ENCODE measurements around the gene PROSER2. TPM values are rescaled to one million over a fixed set of nuclear protein-coding genes. Genes with fewer than 3 reads are reported as not detected.

Gene PROSER2
- total and polyA plus RNA-seq, 9 of the 15 experiments (the other 6 are each of a cell fraction or from before 2014, with no cell fraction given) = 0.62 to 14.8 (median 2.9) TPM

DNA sequence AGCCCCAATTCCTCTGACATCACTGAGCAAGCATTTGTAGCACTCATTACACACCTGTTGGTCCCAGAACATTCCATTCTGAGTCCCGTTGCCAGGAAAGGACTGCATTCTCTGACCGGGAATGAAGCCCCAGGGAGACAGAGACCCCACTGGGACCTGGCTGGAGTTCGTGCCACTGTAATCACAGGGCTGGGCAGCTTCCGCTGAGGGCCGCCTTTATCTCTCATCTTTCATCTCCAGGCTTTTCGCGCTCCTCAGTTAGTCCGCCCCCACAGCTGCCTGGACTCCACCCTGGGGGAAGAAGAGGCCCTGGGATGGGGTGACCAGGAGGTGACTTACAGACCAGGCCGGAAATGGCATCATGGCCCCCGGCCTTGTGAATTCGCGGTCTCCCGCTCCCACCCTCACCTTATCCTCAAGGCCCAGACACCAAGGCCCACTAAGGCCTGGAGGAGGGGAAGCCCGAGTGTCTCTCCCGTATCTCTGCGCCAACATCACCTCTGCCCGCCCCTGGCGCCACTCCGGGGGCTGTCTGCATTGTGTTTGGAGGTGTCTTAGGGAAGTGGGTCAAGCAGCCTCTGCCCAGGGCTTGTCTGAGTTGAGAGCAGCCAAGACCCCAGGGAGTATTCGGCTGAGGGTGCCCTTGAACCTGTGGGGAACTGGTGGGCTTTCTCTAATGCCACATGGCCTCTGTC, 75.4 kb downstream of the PROSER2 start (continued):
- TF ChIP-seq, protein P1, sequence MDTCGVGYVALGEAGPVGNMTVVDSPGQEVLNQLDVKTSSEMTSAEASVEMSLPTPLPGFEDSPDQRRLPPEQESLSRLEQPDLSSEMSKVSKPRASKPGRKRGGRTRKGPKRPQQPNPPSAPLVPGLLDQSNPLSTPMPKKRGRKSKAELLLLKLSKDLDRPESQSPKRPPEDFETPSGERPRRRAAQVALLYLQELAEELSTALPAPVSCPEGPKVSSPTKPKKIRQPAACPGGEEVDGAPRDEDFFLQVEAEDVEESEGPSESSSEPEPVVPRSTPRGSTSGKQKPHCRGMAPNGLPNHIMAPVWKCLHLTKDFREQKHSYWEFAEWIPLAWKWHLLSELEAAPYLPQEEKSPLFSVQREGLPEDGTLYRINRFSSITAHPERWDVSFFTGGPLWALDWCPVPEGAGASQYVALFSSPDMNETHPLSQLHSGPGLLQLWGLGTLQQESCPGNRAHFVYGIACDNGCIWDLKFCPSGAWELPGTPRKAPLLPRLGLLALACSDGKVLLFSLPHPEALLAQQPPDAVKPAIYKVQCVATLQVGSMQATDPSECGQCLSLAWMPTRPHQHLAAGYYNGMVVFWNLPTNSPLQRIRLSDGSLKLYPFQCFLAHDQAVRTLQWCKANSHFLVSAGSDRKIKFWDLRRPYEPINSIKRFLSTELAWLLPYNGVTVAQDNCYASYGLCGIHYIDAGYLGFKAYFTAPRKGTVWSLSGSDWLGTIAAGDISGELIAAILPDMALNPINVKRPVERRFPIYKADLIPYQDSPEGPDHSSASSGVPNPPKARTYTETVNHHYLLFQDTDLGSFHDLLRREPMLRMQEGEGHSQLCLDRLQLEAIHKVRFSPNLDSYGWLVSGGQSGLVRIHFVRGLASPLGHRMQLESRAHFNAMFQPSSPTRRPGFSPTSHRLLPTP (IDR thresholded peaks at IDR 0.05; ENCODE audit: borderline replicate concordance, extremely low read depth, insufficient read length) = no peak
- TF ChIP-seq, protein P2, sequence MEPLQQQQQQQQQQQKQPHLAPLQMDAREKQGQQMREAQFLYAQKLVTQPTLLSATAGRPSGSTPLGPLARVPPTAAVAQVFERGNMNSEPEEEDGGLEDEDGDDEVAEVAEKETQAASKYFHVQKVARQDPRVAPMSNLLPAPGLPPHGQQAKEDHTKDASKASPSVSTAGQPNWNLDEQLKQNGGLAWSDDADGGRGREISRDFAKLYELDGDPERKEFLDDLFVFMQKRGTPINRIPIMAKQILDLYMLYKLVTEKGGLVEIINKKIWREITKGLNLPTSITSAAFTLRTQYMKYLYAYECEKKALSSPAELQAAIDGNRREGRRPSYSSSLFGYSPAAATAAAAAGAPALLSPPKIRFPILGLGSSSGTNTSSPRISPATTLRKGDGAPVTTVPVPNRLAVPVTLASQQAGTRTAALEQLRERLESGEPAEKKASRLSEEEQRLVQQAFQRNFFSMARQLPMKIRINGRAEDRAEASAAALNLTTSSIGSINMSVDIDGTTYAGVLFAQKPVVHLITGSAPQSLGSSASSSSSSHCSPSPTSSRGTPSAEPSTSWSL (CRISPR knock-in tag; IDR thresholded peaks at IDR 0.05; ENCODE audit: borderline replicate concordance) = 0 out of 2 replicates have a peak, but pooled peaks have one; percentile 62
- TF ChIP-seq ETV5 (CRISPR knock-in tag; IDR thresholded peaks at IDR 0.05; ENCODE audit: low read depth) (peak; percentile 99), TBP (optimal IDR thresholded peaks at IDR 0.05; ENCODE audit: low read depth, low read length) (peak; percentile 69), CEBPG (CRISPR knock-in tag; IDR thresholded peaks at IDR 0.05) (peak; percentile 46; the same call in 1 of the 2 replicates), CEBPG (tag; conservative IDR thresholded peaks at IDR 0.05 in 1 of 2, IDR thresholded peaks at IDR 0.05 in 1 of 2) (no peak), ZSCAN32 (CRISPR knock-in tag; IDR thresholded peaks at IDR 0.05) (no peak), ZBTB8A (IDR thresholded peaks at IDR 0.05; ENCODE audit: partially characterized antibody) (no peak), CBX3 (IDR thresholded peaks at IDR 0.05; ENCODE audit: borderline replicate concordance in 1 of 2, low read length in 2 of 2) (no peak), ZNF551 (CRISPR knock-in tag; IDR thresholded peaks at IDR 0.05) (no peak), MED1 (CRISPR knock-in tag; IDR thresholded peaks at IDR 0.05; ENCODE audit: borderline replicate concordance) (no peak), KDM2B (CRISPR knock-in tag; IDR thresholded peaks at IDR 0.05) (no peak), ZNF124 (CRISPR knock-in tag; IDR thresholded peaks at IDR 0.05) (no peak), TFAM (CRISPR knock-in tag; conservative IDR thresholded peaks at IDR 0.05) (no peak), HDAC3 (IDR thresholded peaks at IDR 0.05; ENCODE audit: borderline replicate concordance, partially characterized antibody) (peak; percentile 89)
- TF ChIP-seq, protein P3, sequence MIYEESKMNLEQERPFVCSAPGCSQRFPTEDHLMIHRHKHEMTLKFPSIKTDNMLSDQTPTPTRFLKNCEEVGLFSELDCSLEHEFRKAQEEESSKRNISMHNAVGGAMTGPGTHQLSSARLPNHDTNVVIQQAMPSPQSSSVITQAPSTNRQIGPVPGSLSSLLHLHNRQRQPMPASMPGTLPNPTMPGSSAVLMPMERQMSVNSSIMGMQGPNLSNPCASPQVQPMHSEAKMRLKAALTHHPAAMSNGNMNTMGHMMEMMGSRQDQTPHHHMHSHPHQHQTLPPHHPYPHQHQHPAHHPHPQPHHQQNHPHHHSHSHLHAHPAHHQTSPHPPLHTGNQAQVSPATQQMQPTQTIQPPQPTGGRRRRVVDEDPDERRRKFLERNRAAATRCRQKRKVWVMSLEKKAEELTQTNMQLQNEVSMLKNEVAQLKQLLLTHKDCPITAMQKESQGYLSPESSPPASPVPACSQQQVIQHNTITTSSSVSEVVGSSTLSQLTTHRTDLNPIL (CRISPR knock-in tag; IDR thresholded peaks at IDR 0.05) = 0 out of 2 replicates have a peak, but pooled peaks have one; percentile 10
- TF ChIP-seq, protein P4, sequence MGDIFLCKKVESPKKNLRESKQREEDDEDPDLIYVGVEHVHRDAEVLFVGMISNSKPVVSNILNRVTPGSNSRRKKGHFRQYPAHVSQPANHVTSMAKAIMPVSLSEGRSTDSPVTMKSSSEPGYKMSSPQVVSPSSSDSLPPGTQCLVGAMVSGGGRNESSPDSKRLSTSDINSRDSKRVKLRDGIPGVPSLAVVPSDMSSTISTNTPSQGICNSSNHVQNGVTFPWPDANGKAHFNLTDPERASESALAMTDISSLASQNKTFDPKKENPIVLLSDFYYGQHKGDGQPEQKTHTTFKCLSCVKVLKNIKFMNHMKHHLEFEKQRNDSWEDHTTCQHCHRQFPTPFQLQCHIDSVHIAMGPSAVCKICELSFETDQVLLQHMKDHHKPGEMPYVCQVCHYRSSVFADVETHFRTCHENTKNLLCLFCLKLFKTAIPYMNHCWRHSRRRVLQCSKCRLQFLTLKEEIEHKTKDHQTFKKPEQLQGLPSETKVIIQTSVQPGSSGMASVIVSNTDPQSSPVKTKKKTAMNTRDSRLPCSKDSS (IDR thresholded peaks at IDR 0.05; ENCODE audit: low read depth, partially characterized antibody) = no peak
- TF ChIP-seq, protein P5, sequence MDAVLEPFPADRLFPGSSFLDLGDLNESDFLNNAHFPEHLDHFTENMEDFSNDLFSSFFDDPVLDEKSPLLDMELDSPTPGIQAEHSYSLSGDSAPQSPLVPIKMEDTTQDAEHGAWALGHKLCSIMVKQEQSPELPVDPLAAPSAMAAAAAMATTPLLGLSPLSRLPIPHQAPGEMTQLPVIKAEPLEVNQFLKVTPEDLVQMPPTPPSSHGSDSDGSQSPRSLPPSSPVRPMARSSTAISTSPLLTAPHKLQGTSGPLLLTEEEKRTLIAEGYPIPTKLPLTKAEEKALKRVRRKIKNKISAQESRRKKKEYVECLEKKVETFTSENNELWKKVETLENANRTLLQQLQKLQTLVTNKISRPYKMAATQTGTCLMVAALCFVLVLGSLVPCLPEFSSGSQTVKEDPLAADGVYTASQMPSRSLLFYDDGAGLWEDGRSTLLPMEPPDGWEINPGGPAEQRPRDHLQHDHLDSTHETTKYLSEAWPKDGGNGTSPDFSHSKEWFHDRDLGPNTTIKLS (IDR thresholded peaks at IDR 0.05; ENCODE audit: borderline replicate concordance, low read depth) = no peak; the same call in 1 of the 2 replicates
